HepG2 (cell line): Measurements from ENCODE around the gene CCDC73.

Source experiments
- CEBPB ChIP-seq: IDR thresholded peaks from 2 replicates; pipeline ENCODE4 v1.6.1; 2011; ENCODE audit warnings: low read depth, low read length, improper control_type of control experiment, borderline replicate concordance
- CENPX ChIP-seq: sonication (generic); formaldehyde crosslinking; IDR thresholded peaks from 2 replicates; pipeline ENCODE4 v1.9.0; 2021; ENCODE audit warnings: mild to moderate bottlenecking, missing genetic modification reagents, moderate library complexity
- IRX3 ChIP-seq: sonication (generic); formaldehyde crosslinking; IDR thresholded peaks from 2 replicates; pipeline ENCODE4 v1.8.1; 2023; ENCODE audit warnings: mild to moderate bottlenecking, low read depth, missing genetic modification reagents, borderline replicate concordance
- MXI1 ChIP-seq: IDR thresholded peaks from 3 replicates; pipeline ENCODE4 v1.6.1; 2012; ENCODE audit warnings: low read depth, low read length, inconsistent platforms, borderline replicate concordance
- NPAS2 ChIP-seq: sonication (generic); formaldehyde crosslinking; IDR thresholded peaks from 2 replicates; pipeline ENCODE4 v1.8.0; 2022; ENCODE audit warnings: mild to moderate bottlenecking, missing genetic modification reagents, borderline replicate concordance
- TF ChIP-seq, protein P1 (sequence below): sonication (generic); formaldehyde crosslinking; IDR thresholded peaks from 2 replicates; pipeline ENCODE4 v1.5.0; 2020; ENCODE audit warnings: mild to moderate bottlenecking, missing genetic modification reagents, moderate library complexity

GRCh38 chr11:32575070-32575469 lies 219.4 kb downstream of the CCDC73 start:
- TF ChIP-seq, protein P1, sequence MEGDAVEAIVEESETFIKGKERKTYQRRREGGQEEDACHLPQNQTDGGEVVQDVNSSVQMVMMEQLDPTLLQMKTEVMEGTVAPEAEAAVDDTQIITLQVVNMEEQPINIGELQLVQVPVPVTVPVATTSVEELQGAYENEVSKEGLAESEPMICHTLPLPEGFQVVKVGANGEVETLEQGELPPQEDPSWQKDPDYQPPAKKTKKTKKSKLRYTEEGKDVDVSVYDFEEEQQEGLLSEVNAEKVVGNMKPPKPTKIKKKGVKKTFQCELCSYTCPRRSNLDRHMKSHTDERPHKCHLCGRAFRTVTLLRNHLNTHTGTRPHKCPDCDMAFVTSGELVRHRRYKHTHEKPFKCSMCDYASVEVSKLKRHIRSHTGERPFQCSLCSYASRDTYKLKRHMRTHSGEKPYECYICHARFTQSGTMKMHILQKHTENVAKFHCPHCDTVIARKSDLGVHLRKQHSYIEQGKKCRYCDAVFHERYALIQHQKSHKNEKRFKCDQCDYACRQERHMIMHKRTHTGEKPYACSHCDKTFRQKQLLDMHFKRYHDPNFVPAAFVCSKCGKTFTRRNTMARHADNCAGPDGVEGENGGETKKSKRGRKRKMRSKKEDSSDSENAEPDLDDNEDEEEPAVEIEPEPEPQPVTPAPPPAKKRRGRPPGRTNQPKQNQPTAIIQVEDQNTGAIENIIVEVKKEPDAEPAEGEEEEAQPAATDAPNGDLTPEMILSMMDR = no peak
- TF ChIP-seq IRX3 (CRISPR knock-in tag) = no peak
- no peak for TF ChIP-seq CEBPB
- no peak for TF ChIP-seq MXI1
- TF ChIP-seq CENPX = no peak
- no peak for TF ChIP-seq NPAS2 (CRISPR knock-in tag)
